ENCODE results near the gene ZNF565.

DNA sequence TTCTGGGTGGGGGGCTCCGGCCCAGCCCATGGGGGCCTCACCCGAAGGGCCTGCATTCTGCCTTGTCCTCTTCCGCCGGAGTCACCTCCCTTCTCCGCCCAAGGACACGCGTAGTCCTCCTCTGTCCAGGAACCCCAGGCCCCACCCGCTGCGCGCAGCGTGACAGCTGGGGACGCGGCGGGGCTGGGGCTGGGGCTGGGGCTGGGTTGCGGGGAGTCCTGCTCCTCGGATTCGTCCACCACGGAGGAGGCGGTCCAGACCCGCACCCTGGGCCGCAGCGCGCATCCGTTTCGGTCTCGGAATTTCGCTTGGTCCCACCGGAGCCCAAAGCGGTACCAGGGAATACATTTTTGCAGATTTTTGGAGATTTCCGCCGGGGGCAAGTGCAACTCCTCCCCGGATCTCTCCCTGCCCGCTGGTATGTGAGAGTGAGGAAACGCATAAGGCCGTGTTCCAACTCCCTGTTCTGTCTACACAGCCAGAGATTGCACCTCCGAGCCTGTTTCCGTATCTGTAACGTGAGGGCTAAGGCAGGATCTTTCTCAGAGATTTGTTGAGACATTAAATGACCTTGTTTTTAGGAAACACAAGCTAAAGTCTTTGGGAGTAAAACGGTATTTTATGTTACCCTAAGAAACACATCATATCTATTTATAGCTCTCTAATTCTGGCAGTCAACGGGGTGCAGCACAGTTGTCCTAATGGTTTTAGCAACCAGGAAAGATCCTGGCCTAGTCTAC lies 61.9 kb downstream of the ZNF565 start, which contains the start of gene COX7A1:
- TF ChIP-seq GABPA (IDR thresholded peaks at IDR 0.05; ENCODE audit: low read depth) (no peak), POLR2AphosphoS5 (IDR thresholded peaks at IDR 0.05; ENCODE audit: low read depth) (no peak)
